HG02852 (cell line): ENCODE measurements around the gene BBOX1.
"Not testable (repeated sequence)": the region's sequence is repeated elsewhere in the genome, so short reads cannot be mapped to it uniquely, and the experiment has no call there.

ENCODE experiments used
- ATAC-seq: cut with Tn5 transposase; IDR thresholded peaks from one replicate; pipeline ENCODE4 v1.9.1; 2021; ENCODE audit warnings: mild to moderate bottlenecking, moderate library complexity; ENCODE audit not compliant: unreplicated experiment

Gene BBOX1, protein sequence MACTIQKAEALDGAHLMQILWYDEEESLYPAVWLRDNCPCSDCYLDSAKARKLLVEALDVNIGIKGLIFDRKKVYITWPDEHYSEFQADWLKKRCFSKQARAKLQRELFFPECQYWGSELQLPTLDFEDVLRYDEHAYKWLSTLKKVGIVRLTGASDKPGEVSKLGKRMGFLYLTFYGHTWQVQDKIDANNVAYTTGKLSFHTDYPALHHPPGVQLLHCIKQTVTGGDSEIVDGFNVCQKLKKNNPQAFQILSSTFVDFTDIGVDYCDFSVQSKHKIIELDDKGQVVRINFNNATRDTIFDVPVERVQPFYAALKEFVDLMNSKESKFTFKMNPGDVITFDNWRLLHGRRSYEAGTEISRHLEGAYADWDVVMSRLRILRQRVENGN

DNA sequence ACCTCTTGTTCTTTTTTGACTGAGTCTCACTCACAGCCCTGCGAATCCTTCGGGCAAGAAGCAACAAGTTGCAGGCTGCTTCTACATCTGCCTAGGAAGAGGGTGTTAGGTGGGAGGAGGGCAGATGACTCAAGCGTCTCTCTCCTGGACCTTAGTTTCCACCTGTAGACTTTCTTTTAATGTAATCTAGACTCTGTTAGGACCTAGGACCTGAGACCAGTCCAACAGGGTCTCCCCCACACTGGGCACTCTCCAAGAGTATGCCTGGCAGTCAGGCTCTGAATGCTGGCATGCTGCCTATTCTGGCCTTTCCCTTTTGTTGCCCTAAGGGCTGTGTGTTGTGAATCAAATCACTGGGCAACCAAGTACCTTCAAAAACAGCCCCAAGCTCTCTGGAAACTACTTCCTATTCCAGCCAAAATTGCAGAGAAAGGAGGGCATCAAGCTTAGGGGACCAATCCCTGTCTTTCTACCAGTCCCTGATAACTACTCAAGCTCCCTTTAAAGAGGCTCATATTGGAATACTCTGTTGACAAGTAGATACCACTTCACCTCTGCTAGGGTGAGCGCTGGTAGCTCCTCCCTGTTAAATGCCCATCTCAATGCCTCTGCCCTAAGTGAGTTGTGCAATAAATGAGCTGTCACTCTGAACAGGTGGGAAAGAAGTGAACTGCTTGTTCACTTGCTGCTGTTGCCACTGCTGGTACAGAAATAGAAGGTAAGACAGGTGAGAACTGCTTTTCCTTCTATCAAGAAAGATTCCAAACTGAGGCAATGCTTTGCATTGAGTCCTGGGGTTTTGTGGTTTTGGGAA is at the start of gene BBOX1:
BBOX1 (plus strand) TSS at position 514 of the 814 bp plus-strand sequence. CDS start 14,616 bp downstream, outside the sequence.
- no peak for ATAC-seq

DNA sequence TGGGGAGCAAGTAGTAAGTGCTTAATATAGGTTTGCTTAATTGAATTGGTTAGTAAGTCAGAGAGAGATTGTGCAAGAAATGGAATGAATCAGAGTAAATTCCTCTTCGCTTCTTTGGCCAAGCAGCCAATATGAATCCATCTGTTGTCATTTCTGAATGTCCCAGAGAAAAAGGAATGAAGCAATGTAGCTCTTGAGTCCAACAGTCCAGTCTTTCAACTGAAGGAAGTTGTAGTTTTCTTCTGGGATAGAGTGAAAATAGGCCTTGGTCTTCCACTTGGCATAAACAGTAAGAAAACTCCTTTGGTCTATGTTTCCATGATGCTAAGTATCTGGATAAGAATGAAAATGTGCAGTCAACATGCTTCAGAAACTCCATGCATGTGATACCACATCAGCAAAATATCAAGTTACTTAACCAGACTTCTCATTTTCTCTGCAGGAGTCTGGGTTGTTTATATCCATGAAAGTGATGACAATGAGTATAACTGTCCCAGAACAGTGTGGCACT is 48.5 kb upstream of the BBOX1 start:
- ATAC-seq = no peak

DNA sequence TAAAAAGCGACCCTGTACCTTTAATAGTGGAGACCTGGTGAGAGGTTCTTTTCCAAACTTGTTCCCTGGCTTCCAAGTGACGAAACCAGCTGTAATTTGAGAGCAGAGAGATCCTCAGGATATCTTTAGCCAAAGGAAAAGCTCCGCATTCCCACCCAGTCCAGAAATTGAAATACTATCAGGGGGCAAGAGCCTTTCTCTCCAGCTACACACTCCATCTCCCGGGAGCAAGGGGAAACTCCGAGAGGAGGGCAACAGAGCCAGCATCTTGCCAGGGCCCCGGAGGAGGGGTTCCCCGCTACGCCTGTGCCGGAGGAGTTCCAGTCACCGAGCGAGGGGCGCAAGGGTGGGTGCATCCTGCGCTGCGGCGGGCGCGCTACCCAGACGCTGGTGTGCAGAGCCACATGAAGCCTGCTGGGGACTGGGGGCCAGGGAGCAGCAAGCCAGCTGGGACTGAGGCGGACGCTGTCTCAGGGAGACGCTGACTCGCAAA is 46.6 kb upstream of the BBOX1 start, which contains the start of gene FIBIN:
FIBIN (plus strand) TSS at position 148 of the 493 bp plus-strand sequence. CDS start 415 bp downstream, outside the sequence.
- no peak for ATAC-seq

DNA sequence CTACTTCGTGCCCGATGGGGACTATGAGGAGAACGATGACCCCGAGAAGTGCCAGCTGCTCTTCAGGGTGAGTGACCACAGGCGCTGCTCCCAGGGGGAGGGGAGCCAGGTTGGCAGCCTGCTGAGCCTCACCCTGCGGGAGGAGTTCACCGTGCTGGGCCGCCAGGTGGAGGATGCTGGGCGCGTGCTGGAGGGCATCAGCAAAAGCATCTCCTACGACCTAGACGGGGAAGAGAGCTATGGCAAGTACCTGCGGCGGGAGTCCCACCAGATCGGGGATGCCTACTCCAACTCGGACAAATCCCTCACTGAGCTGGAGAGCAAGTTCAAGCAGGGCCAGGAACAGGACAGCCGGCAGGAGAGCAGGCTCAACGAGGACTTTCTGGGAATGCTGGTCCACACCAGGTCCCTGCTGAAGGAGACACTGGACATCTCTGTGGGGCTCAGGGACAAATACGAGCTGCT is 46.0 kb upstream of the BBOX1 start:
- ATAC-seq = no peak

DNA sequence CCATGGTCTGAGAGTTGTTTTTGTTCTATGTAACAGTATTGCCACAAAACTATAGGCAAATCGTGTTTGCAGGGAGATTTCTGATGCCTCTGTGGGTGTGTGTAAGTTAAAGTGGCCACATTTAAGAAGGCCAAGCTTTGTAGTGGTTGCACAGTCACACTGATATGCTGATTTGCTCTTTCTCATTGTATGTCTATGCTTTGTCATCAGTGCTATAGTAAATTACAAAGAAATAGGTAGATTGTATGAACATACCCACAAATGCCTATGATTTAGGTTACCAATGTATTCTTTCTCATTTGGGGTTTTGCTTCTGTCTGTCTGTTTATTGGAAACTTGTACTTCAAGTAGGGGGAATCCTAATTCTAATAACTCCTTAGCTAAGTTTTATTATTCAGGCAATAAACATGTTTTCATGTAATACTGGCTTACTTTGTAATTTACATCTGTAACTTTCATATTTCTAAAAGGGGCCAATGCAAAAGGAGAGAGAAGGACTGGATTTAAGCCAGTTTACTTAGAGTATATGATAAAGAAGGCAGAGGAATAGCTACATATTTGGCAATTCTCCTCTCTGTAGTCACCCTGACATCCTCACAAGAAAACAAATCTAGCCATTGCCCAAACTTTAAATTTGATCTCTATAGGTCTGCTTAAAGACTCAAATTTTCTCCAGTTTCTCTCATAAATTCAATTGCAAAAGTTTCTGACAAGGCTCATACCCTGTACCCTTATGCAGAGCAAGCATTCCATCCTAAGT is 44.7 kb upstream of the BBOX1 start:
- no peak for ATAC-seq

DNA sequence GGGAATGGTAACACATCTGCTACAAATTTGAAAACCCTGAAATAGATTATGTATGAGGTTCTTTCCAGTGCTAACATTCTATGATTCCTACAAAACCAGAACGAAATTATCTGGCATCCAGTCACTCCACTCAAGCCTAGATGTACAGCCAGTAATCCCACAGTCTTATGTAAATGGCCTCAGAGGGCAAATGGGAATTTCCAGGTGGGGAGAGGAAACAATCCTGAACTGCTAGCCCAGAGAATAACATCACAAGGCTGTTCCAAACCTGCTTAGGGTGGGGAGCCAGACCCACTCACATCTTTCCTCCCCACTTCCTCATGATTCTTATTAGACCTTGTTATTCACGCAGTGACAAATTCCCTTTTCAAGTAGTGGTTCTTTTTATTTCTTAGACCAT is 43.2 kb upstream of the BBOX1 start:
- ATAC-seq = no peak

DNA sequence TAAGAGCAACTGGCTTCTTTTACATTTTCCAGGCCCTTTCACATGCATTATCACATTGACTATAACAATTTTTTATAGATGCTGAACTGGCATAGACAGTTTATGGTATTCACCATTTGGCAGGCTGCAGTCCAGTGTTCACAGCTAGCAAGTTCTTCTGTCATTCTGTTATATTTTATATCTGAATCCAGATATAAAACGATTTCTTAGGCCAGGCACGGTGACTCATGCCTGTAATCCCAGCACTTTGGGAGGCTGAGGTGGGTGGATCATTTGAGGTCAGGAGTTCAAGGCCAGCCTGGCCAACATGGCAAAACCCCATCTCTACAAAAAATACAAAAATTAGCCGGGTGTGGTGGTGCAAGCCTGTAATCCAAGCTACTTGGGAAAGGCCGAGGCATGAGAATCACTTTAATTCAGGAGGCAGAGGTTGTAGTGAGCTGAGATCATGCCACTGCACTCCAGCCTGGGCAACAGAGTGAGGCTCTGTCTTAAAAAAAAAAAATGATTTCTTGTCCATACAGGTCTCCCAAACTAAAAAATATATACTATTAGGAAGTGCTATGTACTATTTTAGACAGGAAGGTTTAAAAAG is 39.4 kb upstream of the BBOX1 start:
- not testable (repeated sequence) for ATAC-seq

DNA sequence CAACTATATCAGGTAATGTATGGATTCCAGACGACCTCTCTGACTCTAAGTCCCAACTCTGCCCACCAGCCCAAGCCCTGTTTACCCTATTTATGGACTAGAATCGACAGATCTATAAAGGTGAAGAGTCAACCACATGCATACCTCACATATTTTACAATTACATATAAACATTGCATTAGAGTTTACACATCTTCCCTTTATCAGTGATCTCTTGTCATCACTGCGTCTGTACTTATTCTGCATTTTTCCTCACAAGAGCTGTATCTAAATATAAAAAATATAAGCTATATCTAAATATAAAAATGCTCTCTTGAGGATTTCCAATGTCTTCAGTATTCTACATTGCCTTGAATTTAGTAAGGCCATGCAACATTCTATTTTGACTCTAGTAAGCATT is 38.2 kb upstream of the BBOX1 start:
- ATAC-seq = no peak

DNA sequence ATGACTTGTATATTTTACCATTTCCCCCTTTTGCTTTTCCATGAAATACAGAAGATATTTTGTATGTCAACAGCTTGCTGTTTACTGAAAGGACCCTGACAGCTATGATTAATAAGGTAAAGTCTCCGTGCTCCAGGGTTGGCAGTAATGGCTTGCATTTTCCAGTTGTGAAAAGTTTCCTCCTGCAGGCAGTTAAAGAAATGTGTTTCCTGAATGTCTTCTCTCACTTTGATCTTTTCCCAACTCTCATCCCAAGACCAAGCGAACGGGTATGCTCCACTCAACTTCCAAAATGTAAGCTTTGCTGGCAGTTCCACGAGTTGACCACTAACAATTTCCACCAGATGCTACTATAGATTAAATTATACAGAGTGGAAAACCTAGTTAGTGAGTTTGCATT is 37.8 kb upstream of the BBOX1 start:
- no peak for ATAC-seq

DNA sequence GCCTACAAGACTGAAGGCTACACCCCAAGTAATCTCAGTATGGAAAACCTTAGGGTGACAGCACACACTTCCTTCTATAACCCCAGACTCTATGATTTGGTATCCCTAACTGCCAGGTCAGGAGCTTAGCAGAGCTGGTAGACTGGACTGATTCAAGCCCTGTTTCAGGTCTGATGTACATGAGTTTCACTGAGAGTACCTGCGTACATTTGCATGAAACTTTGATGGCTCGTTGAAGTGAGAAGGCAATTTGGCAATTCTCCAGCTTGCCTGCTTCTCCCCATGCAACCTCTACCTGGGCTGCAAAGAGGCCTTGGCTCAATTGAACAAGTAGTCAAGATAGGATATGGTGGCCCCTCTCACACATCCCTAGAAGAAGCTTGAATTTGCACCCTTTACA is 36.5 kb upstream of the BBOX1 start:
- no peak for ATAC-seq

DNA sequence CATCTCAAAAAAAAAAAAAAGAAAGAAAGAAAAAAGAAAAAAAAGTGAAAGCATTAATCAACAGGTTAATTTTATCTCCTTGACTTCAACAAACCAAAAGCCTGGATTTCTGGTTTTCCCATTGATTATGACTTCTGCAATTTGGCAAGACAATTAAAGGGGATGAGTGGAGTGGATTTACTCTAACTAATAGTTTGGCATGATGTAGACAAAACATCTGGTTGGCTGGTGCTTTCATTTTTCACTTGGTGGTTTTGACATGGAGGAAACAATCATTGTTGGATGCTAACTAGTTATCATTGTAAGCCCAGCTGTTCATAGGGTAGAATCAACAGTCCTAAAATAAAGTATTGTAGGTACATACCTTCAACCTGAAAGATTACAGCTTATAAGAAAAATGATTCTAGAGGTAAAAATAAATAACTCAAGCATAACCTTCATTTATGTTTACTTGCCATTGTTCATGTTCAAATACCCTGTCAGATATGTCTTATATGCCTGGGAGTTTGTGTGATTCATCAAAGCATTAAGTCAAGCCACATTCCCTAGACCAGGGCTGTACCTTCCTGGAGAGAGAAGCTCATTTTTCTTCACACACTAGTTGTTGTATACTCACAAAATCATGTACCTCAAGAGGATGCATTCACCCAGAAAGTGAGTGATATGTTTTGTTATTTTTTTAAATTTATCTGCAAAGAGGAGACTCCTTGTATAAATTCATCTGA is 31.6 kb upstream of the BBOX1 start:
- no peak for ATAC-seq

DNA sequence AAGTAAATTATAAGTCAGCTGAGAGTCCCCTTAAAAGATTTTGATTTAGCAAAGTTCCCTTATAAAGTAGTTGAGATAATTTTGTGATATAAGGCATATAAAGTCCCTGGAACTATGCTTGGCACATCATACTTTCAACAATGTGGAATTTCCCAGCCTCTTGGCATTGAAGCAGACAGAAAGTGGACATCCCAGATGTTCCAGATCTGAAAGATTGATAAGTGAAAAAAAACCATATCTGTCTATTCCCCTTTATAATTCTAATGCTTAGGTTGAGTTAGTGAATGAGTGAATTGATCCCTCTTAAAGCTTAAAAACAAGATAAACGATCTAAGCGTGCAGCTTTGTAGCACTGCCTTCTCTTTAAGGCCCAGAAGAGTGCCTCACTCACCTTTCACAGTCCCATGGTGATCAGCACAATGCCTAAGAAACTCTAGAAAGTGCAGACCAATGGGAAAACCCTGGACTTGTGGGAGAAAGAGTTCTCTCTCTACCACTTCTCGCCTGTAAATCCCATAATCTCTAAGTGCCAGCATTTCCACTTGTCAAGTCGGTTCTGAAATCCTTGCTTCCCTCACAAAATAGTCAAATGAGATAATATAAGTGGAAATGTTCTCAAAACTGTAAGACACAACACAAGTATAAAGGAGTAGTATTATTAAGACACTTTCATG is 28.9 kb upstream of the BBOX1 start:
- no peak for ATAC-seq

DNA sequence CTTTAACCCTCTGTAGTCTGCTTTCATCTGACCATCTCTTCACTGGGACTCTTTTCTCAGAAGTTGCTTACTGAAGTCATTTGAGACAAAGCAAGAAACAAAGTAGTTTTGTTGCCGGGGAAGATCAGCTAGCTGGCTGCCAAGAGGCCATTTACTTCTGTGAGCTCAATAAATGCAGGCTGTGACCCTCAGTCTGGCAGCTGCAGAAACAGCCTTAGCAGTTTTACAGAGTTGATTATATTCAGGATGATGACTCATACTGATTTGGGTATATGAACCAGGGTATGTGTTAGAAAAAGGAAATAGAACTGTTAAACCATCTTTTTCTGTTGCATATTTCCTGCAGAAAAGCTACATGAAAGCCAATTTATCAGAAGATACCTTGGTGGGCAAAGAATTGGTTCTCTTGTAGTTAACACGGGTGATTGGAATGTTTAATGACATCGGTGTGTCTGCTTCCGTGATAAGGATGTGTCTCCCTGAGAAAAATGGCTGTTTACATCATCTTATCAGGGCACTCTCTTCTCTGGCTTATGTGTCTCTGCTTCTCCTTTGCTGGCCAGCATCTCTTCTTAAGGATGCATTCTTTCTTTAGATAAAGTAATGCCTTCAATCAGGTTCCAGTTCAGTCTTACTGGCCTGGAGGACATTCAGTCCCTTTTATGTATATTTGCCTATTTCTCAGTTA is 28.2 kb upstream of the BBOX1 start:
- ATAC-seq = no peak

DNA sequence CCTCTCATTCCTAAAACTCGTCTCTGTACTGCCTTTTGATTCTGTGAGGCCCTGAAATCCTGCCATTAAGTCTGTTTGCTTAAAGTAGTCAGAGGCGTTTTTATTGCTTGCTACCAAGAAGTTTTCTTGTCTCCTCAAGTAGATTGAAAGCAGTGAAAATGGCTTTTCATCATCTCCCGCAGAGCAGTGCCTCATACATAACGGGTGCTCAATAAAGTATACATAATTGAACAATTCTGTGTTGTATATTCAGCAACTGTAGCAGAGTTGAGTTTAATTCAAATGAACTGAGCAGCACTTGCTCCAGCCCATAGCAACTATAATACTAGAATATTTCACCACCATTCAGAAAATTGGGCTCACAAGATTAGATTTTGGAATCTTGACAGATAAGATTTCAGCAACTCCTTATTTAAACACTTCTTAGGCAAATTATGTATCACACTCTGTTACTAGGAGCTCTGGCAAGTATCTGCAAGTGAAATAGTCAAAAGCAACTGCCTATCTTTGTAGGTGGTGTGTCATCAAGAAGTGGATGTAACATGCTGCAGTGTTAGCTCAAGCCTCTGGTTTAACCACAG is 26.7 kb upstream of the BBOX1 start:
- no peak for ATAC-seq

DNA sequence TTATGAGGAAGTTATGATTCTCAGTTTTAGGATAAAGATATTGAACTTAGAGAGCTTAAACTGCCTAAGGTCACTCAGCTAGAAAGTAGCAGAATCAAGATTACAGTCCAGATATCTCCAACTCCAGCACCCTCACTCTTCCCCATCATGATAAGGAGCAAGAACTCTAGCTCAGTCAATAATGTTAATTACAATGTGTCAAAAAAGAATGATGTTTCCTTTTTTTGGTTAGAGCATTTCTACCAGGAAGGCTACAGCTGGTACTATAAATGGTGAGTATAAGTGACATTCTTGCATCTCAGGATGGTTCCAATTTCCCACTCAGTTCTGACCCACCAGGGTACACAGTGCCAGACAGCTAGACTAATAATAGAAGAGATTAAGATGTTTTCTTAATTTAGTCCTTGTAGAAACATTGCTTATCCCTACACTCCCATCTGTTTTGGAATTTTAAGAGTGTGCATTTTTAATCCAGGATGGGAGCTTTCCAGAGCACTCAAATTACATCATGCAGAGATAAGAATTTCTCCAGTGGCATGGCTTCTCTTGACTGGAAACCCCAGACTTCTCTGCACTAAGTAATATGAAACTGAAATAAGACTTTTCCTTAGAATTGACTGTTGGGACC is 21.6 kb upstream of the BBOX1 start:
- ATAC-seq = no peak

DNA sequence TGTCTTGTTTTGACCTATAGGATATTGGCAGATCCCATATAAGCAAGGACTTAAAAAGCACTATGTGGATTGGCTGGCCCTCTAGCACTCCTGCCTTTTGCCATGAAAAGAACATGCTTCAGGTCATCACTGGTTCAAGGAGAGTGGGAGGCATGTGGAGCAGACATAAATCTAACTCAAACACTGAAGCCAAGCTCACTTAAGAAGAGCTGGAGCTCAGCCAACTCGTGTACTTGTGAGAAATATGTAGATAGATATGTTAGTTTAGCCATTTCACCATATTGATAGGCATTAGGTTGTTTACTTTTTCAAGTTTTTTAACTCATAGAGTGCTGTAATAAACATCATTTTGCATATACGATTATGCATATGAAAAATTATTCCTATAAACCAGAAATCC is 19.9 kb upstream of the BBOX1 start:
- no peak for ATAC-seq

DNA sequence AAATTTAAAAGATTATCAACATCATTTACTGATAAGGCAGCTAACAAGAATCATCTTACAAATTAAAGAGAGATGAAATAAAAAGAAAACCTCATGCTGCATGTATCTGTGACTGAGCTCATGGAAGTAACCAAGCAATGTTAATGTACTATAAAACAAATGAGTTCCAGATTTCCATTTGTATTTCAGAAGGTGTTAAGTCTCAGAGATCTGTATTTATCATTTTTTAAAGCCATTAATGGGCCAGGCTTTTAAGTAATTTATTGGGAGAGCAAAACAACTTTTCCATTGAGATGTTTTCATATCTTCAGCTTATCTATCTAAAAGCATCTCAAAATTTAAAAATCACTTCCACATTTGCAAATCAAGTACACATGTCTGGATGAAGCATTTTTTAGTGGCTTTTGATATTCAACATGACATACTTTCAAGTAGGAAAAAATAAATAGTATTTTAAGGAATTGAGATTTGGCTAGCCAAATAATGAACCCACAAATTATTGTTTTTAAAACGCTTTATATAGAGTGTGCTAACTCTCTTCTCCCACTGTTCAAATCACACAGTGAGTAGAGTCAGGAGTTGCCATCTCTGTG is 17.9 kb upstream of the BBOX1 start:
- ATAC-seq = no peak
